CD1c-positive myeloid dendritic cell (primary cell): ENCODE data around the gene IPP.
"Not testable (repeated sequence)": the region's sequence is repeated elsewhere in the genome, so short reads cannot be mapped to it uniquely, and the experiment has no call there.

ENCODE experiments used
- DNase-seq: peaks from one replicate; pipeline ENCODE4 v3.0.0-alpha.2; 2016; ENCODE audit errors: extremely low spot score

Gene IPP

DNA sequence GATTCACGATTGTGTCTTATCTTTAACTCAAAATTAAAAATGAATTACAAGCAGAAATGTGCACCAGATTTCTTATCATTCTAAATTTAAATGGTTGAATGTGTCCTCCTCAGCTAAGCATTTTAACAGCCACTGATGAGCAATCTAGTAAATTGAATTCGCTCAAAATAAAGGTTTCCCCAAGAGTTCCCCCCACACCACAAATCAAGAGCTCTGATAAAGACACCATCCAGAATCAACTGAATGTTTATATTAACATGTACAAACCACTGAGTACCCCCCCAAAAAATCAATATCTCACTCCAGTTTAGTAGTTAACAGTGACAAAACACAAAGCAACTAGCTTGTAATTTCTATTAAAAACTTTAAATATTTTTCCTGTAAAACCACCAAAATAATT, 66.1 kb downstream of the IPP start:
- DNase-seq: no peak

DNA sequence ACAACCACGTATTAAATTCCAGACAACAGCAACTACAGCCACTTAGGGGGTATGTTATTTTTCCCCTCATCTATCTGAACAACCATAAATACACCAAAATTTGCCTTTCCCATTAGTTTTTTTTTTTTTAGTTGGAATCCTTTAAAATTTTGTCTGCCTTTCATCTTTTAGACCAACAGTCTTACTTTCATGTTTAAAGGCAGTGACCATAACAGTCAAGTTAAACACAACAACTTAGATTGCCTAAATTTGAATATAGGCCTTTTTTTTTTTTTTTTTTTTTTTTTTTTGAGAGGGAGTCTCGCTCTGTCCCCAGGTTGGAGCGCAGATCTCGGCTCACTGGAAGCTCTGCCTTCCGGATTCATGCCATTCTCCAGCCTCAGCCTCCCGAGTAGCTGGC, 67.5 kb downstream of the IPP start:
- DNase-seq: no peak

DNA sequence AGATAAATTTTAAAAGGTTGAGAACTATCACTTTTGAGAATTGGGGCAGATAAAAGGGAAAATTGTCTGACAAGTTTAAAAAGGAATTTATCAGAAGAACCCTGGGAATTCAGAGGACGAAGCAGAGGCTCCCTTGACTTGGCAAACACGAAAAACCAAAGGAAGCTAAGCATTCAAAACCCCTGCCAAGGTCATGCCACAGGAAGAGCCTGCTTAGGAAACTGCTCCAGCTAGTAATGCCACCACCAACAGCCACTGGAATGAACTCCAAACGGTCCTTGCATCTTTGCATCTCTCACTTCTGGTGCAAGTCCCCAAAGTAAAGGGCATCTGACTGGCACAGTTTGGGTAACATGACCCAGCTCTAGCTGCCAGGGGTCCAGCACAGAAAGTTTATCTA, 71.3 kb downstream of the IPP start:
- DNase-seq: no peak

DNA sequence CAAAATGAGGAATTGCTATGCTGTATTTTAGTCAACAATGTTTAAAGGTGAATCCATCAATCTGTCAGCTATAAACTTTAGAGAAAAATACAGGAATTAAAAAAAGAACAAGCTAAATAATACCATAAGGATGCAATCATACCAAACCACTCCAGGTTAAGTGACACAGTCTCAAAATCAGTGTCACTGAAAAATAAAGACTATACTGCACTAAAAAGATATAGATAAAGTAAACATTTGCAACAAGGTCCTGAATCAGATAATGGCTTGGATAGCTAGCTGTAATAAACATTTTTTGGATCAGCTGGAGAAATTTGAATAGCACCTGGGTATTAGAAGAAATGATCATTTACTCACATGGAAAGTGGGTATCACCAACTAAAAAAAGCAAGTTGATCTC, 72.0 kb downstream of the IPP start:
- DNase-seq: no peak

DNA sequence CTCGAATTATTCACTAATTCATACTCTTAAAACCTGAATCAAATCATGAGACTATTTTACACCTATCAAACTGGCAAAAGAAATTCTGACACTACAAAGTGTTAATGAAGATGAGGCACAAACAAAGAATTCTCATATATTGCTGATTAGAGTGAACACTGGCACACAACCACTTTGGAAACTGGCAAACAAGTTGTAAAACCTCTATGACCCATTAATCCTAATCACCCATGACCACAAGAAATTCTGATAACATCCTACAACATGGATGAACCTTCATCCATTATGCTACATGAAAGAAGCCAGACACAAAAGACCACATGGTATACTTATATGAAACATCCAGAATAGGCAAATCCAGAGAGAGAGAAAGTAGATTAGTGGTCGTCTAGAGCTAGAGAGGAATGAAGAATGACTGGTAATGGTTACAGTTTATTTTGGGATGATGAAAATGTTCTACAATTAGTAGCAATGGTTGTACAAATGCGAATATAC, 72.7 kb downstream of the IPP start:
- DNase-seq: no peak

DNA sequence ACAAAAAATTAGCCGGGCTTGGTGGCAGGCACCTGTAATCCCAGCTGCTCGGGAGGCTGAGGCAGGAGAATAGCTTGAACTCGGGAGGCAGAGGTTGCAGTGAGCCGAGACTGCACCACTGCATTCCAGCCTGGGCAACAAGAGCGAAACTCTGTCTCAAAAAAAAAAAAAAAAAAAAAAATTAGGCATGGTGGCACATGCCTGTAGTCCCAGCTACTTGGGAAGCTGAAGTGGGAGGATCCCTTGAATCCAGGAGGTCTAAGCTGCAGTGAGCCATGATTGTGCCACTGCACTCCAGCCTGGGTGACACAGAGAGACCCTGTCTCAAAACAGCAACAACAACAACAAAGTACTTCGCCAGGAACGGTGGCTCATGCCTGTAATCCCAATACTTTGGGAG, 73.9 kb downstream of the IPP start:
- not testable (repeated sequence) for DNase-seq

DNA sequence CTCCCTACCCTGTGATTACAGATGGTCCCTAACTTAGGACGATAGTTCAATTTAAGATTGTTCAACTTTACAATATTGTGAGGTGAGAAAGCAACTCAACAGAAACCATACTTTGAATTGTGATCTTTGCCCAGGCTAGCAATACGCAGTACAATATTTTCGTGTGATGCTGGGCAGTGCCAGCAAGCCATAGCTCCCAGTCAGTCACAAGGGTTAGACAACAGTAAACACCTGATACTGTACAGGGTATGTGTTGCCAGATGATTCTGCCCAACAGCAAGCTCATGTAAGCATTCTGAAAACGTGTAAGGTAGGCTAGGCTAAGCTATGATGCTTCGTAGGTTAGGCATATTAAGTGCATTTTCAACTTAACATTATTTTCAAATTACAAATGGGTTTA, 76.0 kb downstream of the IPP start:
- DNase-seq: no peak

DNA sequence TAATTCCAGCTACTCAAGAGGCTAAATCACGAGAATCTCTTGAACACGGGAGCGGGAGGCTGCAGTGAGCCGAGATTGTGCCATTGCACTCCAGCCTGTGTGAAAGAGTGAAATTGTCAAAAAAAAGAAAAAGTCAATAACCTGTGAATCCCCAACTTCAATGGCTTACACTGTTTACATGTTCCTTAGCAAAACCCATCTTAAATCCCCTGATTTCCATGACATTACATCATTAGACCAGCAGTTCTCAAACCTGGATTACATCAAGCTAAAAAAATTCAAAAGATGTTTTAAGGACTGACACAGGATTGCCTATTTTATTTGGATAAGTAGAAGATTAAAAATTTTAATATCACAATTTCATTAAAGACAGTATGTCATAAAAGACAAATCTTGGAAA, 76.5 kb downstream of the IPP start:
- DNase-seq: no peak

DNA sequence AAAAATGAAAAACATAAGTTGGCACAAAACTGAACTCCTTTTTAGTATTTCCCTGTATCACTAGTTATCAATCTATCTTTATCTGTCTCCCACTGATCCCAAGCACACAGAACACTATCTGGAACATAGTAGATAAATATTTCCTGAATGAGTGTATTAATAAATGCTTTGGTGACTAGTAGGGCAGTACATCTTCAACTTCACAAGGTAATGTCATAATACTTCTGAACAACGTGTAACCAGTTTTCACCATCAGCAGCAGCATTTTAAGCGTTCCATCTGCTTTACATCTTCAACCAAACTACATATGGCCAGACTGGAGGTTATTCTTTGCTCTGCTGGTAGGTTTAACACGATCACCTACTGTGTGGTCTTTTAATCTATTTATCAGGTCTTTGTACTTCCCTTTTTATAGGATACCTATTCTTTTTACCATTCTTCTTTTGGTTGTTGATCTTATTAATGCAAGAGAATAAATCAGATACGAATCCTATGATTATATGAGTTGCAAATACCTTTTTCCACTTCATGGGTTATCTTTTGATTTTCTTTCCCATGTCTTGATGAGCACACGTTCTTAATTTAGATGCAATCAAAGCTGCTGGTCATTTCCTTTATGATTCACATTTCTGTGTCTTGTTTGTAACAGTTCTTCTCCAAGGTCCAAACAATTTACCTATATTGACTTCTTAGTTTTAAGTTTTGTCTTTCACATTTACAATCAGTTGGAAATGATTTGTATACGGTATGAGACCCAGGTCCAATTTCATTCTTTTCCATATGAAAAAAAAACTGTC, 80.4 kb downstream of the IPP start:
- no peak for DNase-seq

DNA sequence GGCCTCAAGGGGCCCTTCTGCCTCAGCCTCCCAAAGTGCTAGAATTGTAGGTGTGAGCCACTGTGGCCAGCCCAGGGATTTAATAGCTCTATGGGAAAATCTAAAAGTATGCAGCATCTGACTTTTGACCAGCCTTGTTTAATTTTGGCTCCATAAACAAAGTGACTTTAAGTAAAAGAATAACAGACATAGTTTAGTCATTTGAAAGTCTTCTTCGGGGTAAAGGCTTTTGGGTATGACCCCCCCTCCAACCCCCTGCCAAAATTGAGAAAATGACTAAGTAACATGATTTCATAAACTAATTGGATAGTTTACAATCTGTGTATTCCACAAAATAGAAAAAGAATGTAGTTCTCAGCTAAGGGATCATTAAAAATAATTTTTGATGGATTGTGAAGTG, 81.1 kb downstream of the IPP start:
- DNase-seq: no peak

DNA sequence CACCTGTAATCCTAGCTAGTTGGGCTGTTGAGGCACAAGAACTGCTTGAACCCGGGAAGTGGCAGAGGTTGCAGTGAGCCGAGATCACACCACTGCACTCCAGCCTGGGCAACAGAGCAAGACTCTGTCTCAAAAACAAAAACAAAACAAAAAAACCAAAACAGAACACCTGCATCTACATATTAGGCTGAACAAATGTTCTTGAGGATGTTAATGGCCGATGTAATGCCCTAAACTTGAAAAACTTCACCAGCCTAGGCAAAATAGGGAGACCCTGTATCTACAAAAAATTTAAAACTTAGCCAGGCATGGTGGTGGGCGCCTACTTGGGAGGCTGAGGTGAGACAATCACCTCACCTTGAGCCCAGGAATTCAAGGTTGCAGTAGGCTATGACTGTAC, 81.9 kb downstream of the IPP start:
- no peak for DNase-seq

DNA sequence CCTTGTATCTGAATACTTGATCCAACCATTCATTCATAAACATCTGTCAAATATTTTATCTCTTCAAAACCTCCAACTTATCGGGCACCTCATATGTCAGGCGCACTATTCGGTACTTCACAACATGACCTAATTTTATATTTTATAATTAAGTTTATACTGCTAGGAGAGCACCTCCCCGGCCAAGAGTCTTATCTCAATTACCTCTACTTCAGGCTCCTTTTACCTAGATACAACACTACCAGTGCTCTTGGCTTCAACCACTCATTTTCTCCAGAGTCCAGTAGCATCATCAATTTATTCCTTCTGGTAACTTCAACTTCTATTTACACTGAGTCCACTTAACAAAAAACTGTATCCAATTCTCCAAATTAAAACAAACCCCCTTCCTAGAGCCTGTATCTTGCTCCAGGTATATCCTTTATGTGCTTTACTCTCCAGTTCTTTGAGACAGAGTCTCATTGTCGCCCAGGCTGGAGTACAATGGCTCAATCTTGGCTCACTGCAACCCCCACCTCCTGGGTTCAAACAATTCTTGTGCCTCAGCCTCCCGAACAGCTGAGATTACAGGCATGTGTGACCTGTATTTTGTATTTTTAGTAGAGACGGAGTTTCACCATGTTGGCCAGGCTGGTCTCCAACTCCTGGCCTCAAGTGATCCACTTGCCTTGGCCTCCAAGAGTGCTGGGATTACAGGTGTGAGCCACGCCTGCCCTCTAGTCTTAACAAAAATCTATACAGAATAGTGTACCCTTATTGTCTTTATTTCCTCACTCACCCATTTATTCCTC, 82.9 kb downstream of the IPP start:
- DNase-seq: no peak

DNA sequence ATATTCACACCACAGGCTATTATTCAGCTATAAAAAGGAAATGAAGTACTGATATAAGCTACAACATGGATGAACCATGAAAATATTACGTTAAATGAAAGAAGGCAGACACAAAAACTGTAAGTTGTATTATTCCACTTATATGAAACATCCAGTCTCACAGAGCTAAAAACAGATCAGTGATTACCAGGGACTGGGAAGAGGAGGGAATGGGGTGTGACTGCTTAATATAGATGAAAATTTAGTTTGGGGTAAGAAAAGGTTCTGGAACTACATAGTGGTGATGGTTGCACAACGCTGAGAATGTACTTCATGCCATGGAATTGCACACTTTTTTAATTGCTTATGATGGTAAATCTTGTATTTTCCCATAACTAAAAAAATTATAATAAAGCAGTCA, 83.6 kb downstream of the IPP start:
- no peak for DNase-seq

DNA sequence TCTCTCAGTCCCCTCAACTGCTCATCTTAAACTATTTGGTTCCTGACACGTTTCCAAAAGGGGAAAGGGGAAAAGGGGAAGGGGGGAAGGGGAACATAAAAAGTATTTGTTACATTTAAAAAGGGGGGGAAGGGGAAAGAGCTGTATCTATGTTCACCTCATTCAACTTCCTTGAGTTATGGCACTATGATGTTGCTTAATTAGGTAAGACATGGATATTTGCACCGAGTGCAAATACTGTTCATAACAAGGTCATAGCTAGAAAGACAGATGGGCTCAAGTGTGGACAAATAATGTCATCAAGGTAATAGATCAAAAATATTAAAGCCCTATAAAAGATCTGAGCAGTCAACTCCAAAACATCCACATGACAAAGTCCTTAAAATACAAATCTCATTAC, 90.1 kb downstream of the IPP start:
- no peak for DNase-seq

DNA sequence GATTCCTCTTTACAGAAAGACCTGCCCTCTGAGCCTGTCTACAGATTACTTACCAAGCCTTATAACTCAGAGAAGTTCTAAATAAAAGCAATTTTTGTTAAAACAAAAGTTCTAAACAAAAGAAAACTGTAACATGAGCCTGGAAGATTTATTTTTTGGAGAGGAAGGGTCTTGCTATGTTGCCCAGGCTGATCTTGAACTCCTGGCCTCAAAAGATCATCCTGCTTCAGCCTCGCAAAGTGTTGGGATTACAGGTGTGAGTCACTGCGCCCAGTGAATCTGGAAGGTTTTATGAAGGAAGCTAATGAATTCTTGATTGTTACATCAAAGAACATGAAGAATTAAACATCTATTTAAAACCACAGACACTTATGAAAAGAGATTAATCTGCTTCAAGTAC, 91.2 kb downstream of the IPP start:
- DNase-seq: no peak

DNA sequence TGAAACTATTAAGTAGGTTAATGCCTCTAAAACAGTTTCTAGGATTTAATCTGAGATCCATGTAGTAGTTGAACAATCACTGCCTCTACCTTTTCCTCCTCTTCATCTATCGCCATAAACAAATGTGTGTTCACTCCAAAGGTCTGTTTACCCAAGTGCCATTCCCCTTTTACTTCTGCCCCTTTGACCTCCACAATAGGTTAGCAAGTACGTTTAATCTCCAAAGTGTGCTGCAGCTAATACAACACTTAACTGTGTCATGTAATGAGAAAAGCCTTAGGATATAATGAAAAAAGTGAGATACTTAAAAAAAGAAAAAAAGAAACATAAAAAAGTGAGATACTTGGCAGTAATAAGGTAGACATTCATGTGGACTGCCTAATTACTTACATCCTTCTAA, 92.3 kb downstream of the IPP start:
- DNase-seq: no peak

DNA sequence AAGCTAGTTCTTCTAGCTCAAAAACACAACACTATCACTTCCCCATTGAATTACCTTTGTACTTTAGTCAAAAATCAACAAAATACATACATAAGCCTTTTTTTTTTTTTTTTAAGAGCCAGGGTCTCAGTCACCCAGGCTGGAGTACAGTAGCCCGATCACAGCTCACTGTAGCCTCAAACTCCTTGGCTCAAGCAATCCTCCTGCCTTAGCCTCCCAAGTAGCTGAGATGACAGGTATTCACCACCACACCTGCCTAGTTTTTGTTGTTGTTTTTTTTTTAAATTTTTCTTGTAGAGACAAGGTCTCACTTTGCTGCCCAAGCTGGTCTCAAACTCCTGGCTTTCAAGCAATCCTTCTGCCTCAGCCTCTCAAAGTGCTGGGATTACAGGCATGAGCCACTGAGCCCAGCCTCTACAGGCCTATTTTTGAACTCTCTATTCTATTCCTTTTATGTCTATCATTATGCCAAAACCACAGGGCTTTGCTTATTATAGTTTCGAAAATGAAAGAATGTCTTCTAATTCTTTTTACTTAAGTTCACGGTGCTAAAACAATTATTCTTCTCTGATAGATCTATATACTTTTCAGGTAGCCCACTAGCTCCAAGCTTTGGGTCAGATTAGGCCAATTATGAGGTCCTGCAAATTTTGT, 93.8 kb downstream of the IPP start:
- no peak for DNase-seq

DNA sequence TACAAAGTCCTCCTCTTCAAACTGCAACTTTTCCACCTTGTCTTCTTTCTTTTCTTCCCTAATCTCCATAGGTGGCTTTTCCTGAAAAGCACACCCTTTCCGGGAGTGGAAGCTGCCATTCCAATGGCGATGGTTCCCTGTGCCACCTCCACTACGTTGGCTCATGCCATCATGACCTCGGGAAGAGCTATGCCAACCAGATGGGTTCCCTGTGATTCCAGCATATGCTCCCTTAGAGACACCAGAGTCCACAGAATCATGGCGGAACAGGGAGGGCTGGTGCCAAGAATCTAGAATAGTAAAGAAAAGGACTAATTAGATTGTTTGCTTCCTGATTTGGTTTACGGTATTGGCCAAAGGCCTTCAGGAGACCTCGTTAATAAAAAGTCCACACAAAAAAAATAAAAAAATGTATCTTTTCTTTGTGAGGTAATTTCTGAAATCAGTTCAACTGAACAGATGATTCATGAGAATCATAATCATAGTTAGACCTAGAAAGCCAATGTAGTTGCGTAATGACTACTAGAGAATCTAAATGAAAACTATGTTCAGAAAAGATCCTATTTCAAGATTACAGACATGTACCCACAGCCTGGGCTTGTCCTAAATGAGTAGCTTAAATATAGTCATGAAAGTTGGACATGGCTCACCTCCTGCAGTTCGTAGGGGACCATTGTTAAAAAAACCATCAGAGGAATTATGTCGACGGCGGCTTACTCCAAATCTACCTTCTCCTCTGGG, 95.7 kb downstream of the IPP start:
- DNase-seq: no peak
